KOPT-K1 (cell line): ENCODE data around the gene TTC7B.

ENCODE experiments used
- H3K27ac ChIP-seq: fragments of 200-600 bp; sonication (generic); 2 replicates; pipeline ENCODE4 v1.5.1; 2016; ENCODE audit warnings: antibody characterized with exemption, mild to moderate bottlenecking, low read depth, low read length; ENCODE audit not compliant: poor library complexity, severe bottlenecking
- H3K36me3 ChIP-seq: fragments of 200-600 bp; sonication (generic); 2 replicates; pipeline ENCODE4 v1.5.1; 2017; ENCODE audit warnings: antibody characterized with exemption, mild to moderate bottlenecking, low read length, moderate library complexity; ENCODE audit not compliant: insufficient read depth
- H3K9me3 ChIP-seq: fragments of 200-600 bp; sonication (generic); 2 replicates; pipeline ENCODE4 v1.5.1; 2017; ENCODE audit warnings: antibody characterized with exemption, low read length, mild to moderate bottlenecking; ENCODE audit not compliant: insufficient read depth, poor library complexity, severe bottlenecking

The TTC7B gene

GRCh38 chr14:90624732-90625400, 191.4 kb downstream of the TTC7B start:
- Histone ChIP-seq H3K36me3 (no peaks in the 10 kb centered on the region), H3K9me3 (no peaks in the 10 kb centered on the region), H3K27ac (no peak overlapping the region)

GRCh38 chr14:90624227-90624626, 192.0 kb downstream of the TTC7B start:
- H3K27ac ChIP-seq, result no peak overlapping the region
- no peaks in the 10 kb centered on the region for H3K36me3 ChIP-seq

GRCh38 chr14:90621201-90621600, 195.0 kb downstream of the TTC7B start:
- Histone ChIP-seq H3K36me3 (no peaks in the 10 kb centered on the region), H3K27ac (no peak overlapping the region), H3K9me3 (no peaks in the 10 kb centered on the region)

More at GRCh38 chr14:90624227-90624626, 192.0 kb downstream of the TTC7B start:
- no peaks in the 10 kb centered on the region for H3K9me3 ChIP-seq

GRCh38 chr14:90620568-90621077, 195.6 kb downstream of the TTC7B start:
- no peaks in the 10 kb centered on the region for H3K36me3 ChIP-seq
- H3K27ac ChIP-seq, result no peak overlapping the region
- no peaks in the 10 kb centered on the region for H3K9me3 ChIP-seq

- H3K9me3 ChIP-seq, result no peaks in the 10 kb centered on the region
- no peaks in the 10 kb centered on the region for H3K36me3 ChIP-seq
- H3K27ac ChIP-seq, result no peak overlapping the region
These were observed 196.3 kb downstream of the TTC7B start for GRCh38 chr14:90619911-90620310.

- Histone ChIP-seq H3K9me3 (no peaks in the 10 kb centered on the region), H3K27ac (no peak overlapping the region), H3K36me3 (no peaks in the 10 kb centered on the region)
These were observed 198.3 kb downstream of the TTC7B start for GRCh38 chr14:90617961-90618360.

- Histone ChIP-seq H3K9me3 (no peaks in the 10 kb centered on the region), H3K36me3 (no peaks in the 10 kb centered on the region), H3K27ac (no peak overlapping the region)
These were observed 199.3 kb downstream of the TTC7B start for GRCh38 chr14:90616881-90617280.

GRCh38 chr14:90616313-90616712, 199.9 kb downstream of the TTC7B start:
- H3K27ac ChIP-seq, result no peak overlapping the region
- H3K9me3 ChIP-seq, result no peaks in the 10 kb centered on the region
- H3K36me3 ChIP-seq, result no peaks in the 10 kb centered on the region

GRCh38 chr14:90615517-90616060, 200.6 kb downstream of the TTC7B start:
- Histone ChIP-seq H3K9me3 (no peaks in the 10 kb centered on the region), H3K27ac (no peak overlapping the region), H3K36me3 (no peaks in the 10 kb centered on the region)

- Histone ChIP-seq H3K36me3 (no peaks in the 10 kb centered on the region), H3K9me3 (no peaks in the 10 kb centered on the region), H3K27ac (no peak overlapping the region)
These were observed 201.3 kb downstream of the TTC7B start for GRCh38 chr14:90614696-90615516.

- Histone ChIP-seq H3K9me3 (no peaks in the 10 kb centered on the region), H3K36me3 (no peaks in the 10 kb centered on the region), H3K27ac (no peak overlapping the region)
These were observed 202.2 kb downstream of the TTC7B start for GRCh38 chr14:90613997-90614396.

GRCh38 chr14:90613453-90613852, 202.8 kb downstream of the TTC7B start:
- Histone ChIP-seq H3K36me3 (no peaks in the 10 kb centered on the region), H3K9me3 (no peaks in the 10 kb centered on the region), H3K27ac (no peak overlapping the region)

GRCh38 chr14:90612801-90613200, 203.4 kb downstream of the TTC7B start:
- Histone ChIP-seq H3K36me3 (no peaks in the 10 kb centered on the region), H3K9me3 (no peaks in the 10 kb centered on the region), H3K27ac (no peak overlapping the region)

- no peaks in the 10 kb centered on the region for H3K36me3 ChIP-seq
- no peak overlapping the region for H3K27ac ChIP-seq
- H3K9me3 ChIP-seq, result no peaks in the 10 kb centered on the region
These were observed 204.3 kb downstream of the TTC7B start for GRCh38 chr14:90611936-90612335.

- Histone ChIP-seq H3K9me3 (no peaks in the 10 kb centered on the region), H3K27ac (no peak overlapping the region), H3K36me3 (no peaks in the 10 kb centered on the region)
These were observed 204.7 kb downstream of the TTC7B start for GRCh38 chr14:90611501-90611900.
